Naive B cell (primary cell): Measurements from ENCODE around the gene ULK4. TPM values are rescaled to one million over a fixed set of nuclear protein-coding genes. Genes with fewer than 3 reads are reported as not detected.

Experiments
- ATAC-seq, 2 donors: fragments of 150-1000 bp; cut with Tn5 transposase; 2 replicates each; pipeline ENCODE4 v1.10.0; 2021; ENCODE audit warnings: low read depth in 2 of 2, mild to moderate bottlenecking in 2 of 2, moderate library complexity in 2 of 2
- DNase-seq: peaks from one replicate; pipeline ENCODE4 v3.0.0; 2022
- H3K27ac Mint-ChIP-seq, 6 donors: one replicate each; pipeline ENCODE4 v1.8.0; 2020 to 2022; ENCODE audit warnings: mild to moderate bottlenecking in 6 of 6, mixed read lengths in 6 of 6, moderate library complexity in 5 of 6, inconsistent platforms in 2 of 6
- H3K27me3 Mint-ChIP-seq, 3 donors: one replicate each; pipeline ENCODE4 v1.8.0; 2021 to 2022; ENCODE audit warnings: mixed read lengths in 3 of 3, mild to moderate bottlenecking in 1 of 3
- H3K36me3 Mint-ChIP-seq, 2 donors: one replicate each; pipeline ENCODE4 v1.8.0; 2020 to 2022; ENCODE audit warnings: mixed read lengths in 2 of 2, inconsistent platforms in 1 of 2, mild to moderate bottlenecking in 1 of 2
- H3K4me1 Mint-ChIP-seq, 3 donors: one replicate each; pipeline ENCODE4 v1.8.0; 2020 to 2022; ENCODE audit warnings: mixed read lengths in 3 of 3, inconsistent platforms in 1 of 3, mild to moderate bottlenecking in 1 of 3, moderate library complexity in 1 of 3
- H3K4me3 Mint-ChIP-seq, 8 donors: one replicate each; pipeline ENCODE4 v1.8.0; 2020 to 2022; ENCODE audit warnings: mild to moderate bottlenecking in 8 of 8, mixed read lengths in 8 of 8, moderate library complexity in 8 of 8, inconsistent platforms in 2 of 8
- H3K9me3 Mint-ChIP-seq, 7 donors: one replicate each; pipeline ENCODE4 v1.8.0; 2020 to 2022; ENCODE audit warnings: mixed read lengths in 7 of 7, mild to moderate bottlenecking in 5 of 7, inconsistent platforms in 2 of 7, moderate library complexity in 1 of 7
- polyA plus RNA-seq, 6 donors: library from polyadenylated mRNA; unstranded; fragments of 300-500 nt; fragmentation: Illumina TruSeq; gene quantifications; one replicate each; pipeline ENCODE4 v1.2.3, GENCODE V29; 2021; ENCODE audit warnings: low read depth in 6 of 6

The ULK4 gene
- polyA plus RNA-seq, 6 donors from 2014 or later: 5.5 to 20.8 (median 10.3) TPM

DNA sequence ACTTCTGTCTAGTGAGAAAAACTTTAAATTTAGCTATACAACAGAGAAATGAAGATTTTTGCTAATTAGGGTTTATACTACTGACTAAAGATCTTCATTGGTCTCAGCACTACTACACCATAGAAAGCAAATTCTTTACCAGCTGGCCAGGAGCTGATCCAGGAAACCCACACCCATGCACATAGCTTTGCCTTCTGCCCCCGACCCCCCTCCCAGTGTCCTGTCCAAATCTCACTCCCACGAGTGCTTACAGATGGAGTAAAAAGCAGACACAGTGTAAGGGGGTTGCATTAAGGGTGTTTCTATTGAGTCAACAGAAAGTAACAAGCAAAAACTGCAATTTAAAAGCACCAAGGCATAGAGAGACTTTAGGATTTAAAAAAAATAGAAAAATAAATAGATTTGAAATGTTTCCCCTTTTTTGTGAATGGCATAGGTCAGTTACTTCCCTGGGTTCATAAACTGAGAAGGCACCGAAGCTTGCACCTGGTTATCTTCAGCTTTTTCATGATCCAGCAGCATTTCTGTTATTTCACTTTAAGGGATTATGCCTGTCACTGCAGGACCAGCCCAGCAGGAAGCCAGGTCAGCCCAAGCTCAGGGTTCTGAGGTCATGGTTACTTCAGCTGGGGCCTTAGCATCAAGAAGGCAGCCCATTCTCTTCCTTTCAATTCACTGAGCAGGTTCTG lies 638.3 kb downstream of the ULK4 start:
- H3K4me1 Mint-ChIP-seq: no peaks in the 10 kb centered on the region
- H3K9me3 Mint-ChIP-seq: no peaks in the 10 kb centered on the region
- peak overlapping the region in 1 of 6 donors; percentile 46 for H3K27ac Mint-ChIP-seq

DNA sequence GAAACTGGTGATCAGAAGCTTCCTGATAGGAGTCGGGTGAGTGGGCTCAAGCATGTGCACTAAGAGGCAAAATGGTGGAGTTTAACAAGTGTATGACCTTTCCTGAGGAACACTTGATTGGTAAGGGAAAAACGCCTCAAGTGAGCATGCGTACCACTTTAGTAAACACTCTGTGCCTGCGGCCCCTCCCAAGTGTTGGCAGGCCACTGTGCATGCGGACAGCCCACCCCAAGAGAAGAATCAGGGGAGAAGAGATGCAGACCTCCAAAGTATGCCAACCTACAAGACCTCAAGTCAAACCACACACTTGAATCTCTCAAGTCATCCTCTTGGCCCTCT lies 640.3 kb downstream of the ULK4 start:
- DNase-seq (no peak), ATAC-seq (no peak)
- no peaks in the 10 kb centered on the region for H3K36me3 Mint-ChIP-seq
- no peaks in the 10 kb centered on the region for H3K4me1 Mint-ChIP-seq
- H3K27me3 Mint-ChIP-seq: no peaks in the 10 kb centered on the region
- peaks cover 0 to 2% (median 0%) of the 10 kb centered on the region in 7 donors for H3K9me3 Mint-ChIP-seq
- H3K27ac Mint-ChIP-seq: no peak overlapping the region
- H3K4me3 Mint-ChIP-seq: no peak overlapping the region

More for the DNA sequence above, 638.3 kb downstream of the ULK4 start:
- H3K36me3 Mint-ChIP-seq: no peaks in the 10 kb centered on the region
- no peak for DNase-seq
- H3K27me3 Mint-ChIP-seq: no peaks in the 10 kb centered on the region
- ATAC-seq: no peak
- H3K4me3 Mint-ChIP-seq: no peak overlapping the region

DNA sequence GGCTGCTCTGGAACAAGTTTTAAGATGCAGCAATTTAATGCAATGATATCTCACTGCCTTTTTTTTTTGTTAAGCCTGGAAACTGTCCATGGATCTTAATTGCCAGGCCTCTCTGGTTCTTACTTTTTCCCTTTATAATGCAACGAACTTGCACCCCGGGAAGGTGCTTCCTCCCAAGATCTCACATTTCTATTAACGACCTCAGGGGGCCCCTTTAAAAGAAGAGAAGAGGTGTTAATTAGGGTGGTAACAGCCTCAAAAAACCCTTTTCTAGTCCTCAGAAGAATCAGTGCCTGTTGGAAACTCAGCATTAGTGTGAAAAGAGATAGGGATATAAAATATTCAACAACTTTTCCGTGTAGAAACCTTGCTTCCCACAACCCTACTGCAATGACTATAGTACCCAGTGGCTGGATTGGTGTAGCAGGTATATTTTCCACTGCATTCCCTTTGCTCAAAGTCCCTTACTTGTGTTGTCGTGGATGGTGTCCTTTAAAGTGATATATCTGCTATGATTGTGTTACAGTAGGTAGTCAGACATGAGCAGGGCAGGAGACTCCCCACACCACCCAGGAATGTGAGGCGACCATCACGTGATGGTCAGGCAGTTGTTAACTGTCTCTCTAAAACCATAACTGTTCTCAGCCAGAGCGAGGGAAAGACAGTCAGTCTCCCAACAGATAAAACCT lies 640.8 kb downstream of the ULK4 start:
- Mint-ChIP-seq H3K4me1 (no peaks in the 10 kb centered on the region), H3K36me3 (no peaks in the 10 kb centered on the region), H3K4me3 (no peak overlapping the region), H3K9me3 (peaks cover 0 to 2% (median 0%) of the 10 kb centered on the region in 7 donors), H3K27me3 (no peaks in the 10 kb centered on the region), H3K27ac (no peak overlapping the region)
- ATAC-seq (no peak), DNase-seq (no peak)

DNA sequence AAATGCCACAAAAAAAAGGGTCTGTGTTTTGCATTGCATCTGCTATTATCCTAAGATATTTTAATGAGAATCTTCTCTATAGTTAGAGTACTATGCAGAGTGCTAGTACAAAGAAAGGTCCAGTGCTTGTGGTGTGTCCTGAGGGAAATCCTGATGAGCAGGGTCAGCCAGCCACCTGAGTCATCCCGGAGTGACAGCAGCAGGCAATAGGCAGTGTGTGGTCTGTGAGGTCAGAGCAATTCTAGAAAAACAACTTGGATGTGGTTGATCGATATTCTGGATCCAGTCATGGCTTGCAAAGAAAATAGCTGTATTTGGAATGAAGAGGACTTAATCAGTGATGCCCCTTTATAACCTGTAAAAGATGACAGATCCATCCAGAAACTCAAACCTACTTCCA lies 643.4 kb downstream of the ULK4 start:
- H3K4me3 Mint-ChIP-seq: no peak overlapping the region
- DNase-seq (no peak), ATAC-seq (no peak)
- no peaks in the 10 kb centered on the region for H3K27me3 Mint-ChIP-seq
- H3K4me1 Mint-ChIP-seq: no peaks in the 10 kb centered on the region
- peaks cover 0 to 2% (median 0%) of the 10 kb centered on the region in 7 donors for H3K9me3 Mint-ChIP-seq
- no peak overlapping the region for H3K27ac Mint-ChIP-seq
- no peaks in the 10 kb centered on the region for H3K36me3 Mint-ChIP-seq

DNA sequence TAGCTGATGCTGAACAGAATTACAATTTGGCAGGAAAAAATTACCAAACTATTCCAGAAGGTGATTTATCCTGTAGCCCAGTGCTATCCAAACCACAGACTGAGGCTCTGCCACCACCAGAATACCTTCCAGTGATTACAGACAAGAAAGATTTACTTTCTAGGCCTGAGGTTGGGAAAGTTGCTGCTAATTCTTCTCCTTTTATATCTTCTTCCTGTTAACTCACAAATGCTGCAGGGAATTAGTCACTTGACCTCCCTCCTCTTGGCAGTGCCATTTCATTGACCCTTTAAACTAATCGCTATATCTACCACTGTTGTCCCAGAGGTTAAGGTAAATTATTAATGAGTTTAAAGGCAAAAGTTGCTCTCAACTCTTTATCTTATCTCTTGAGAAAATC lies 644.2 kb downstream of the ULK4 start:
- DNase-seq (no peak), ATAC-seq (no peak)
- H3K4me3 Mint-ChIP-seq: no peak overlapping the region
- no peaks in the 10 kb centered on the region for H3K36me3 Mint-ChIP-seq
- no peaks in the 10 kb centered on the region for H3K27me3 Mint-ChIP-seq
- no peak overlapping the region for H3K27ac Mint-ChIP-seq
- H3K9me3 Mint-ChIP-seq: peaks cover 0 to 2% (median 0%) of the 10 kb centered on the region in 7 donors
- H3K4me1 Mint-ChIP-seq: no peaks in the 10 kb centered on the region

DNA sequence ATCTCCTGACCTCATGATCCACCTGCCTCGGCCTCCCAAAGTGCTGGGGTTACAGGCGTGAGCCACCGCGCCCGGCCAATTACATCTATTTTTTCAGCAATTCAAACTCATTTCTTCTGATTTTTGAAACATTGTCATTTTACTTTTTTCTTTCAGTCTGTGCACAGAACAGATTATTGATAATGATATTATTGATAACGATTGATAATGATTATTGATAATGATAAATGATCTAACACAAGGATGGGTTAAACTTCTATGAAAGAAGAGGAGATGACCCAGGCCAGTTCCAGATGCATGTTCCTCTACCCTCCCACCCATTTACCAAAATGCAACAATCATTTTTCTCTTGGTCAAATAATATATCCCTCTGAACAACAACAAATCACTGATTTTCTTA lies 644.6 kb downstream of the ULK4 start:
- no peaks in the 10 kb centered on the region for H3K36me3 Mint-ChIP-seq
- H3K4me1 Mint-ChIP-seq: no peaks in the 10 kb centered on the region
- DNase-seq (no peak), ATAC-seq (no peak)
- peak overlapping the region in 1 of 6 donors; percentile 47 for H3K27ac Mint-ChIP-seq
- H3K4me3 Mint-ChIP-seq: peak overlapping the region in 1 of 8 donors; percentile 29
- peaks cover 0 to 2% (median 0%) of the 10 kb centered on the region in 7 donors for H3K9me3 Mint-ChIP-seq
- H3K27me3 Mint-ChIP-seq: no peaks in the 10 kb centered on the region

DNA sequence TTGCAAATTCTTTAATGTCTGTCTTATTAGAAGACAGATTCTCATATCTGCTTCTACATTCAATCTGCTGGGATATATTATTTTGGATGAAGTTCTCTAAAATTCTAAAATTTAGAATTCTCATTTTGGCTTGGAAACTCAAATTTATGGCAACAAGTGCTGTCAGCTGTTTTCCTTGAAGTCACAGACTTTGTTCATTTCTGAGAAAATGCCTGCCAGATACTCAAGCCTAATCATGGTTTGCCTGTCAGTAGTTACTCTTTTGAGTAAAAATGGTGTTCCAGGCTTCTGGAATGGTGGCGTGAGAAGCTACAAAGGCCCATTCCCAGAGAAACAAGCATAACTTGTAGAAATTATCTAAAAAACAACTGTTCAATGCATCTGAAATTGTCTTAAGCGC lies 646.8 kb downstream of the ULK4 start:
- Mint-ChIP-seq H3K4me3 (no peak overlapping the region), H3K4me1 (no peaks in the 10 kb centered on the region), H3K27me3 (no peaks in the 10 kb centered on the region), H3K36me3 (no peaks in the 10 kb centered on the region), H3K9me3 (peaks cover 0 to 2% (median 0%) of the 10 kb centered on the region in 7 donors), H3K27ac (no peak overlapping the region)
- ATAC-seq: no peak
- no peak for DNase-seq

DNA sequence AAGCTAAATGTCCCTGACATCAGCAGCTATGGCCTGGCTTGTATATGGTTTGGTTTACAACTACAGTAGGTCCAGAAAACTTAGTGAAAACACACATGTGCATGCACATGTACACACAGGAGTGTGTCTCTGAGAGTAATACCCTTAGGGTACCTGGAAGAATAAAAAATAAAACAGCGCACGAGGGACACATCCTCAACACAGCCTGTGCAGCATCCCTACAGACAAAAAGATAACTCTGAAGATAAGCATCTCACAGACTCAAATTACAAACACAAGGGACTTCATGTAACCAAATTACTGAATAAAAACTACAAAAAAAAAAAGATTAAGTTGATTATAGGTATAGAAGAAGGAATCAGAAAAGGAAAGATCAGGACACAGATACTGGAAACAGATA lies 653.8 kb downstream of the ULK4 start:
- Mint-ChIP-seq H3K4me1 (no peaks in the 10 kb centered on the region), H3K9me3 (no peaks in the 10 kb centered on the region), H3K27ac (no peak overlapping the region), H3K4me3 (no peak overlapping the region), H3K27me3 (no peaks in the 10 kb centered on the region), H3K36me3 (peaks cover 0 to 8% of the 10 kb centered on the region in 2 donors)
- no peak for ATAC-seq
- DNase-seq: no peak

DNA sequence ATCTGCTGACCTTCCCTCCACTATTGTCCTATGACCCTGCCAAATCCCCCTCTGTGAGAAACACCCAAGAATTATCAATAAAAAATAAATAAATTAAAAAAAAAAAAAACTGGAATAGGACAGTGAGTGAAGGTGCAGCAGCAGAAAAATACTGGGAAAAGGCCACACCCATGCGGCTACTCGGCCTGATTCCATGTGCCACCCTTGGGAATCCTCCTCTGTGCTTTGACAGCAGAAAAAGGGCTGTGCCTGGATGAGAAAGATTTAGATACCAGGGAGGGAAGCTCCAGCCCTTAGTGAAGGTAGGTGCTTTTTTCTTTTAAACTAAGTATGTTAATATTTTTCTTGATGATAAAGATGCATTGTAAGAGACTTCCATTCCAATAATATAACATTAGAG lies 654.8 kb downstream of the ULK4 start:
- ATAC-seq: no peak
- Mint-ChIP-seq H3K4me3 (no peak overlapping the region), H3K27ac (no peak overlapping the region), H3K36me3 (peaks cover 0 to 8% of the 10 kb centered on the region in 2 donors), H3K4me1 (no peaks in the 10 kb centered on the region), H3K9me3 (no peaks in the 10 kb centered on the region), H3K27me3 (no peaks in the 10 kb centered on the region)
- no peak for DNase-seq

DNA sequence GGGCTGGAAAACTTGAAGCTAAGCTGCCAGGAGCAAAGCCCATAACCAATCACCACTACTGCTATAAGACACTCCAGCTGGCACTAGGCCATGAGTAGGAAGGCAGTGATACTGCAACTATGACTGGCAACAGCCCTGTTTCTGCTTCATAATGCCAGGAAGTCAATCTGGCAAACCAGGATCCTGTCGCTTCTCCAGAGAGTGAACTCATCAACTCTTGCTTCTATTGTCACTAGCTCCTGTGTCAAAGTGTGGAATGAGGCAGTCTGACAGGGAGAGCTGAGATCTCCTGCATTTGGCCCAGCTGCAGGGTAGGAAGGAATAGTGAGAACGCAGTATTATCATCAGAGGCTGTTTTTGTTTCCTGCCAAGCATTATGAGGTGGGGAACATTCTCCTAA lies 657.3 kb downstream of the ULK4 start:
- ATAC-seq (no peak), DNase-seq (no peak)
- Mint-ChIP-seq H3K4me3 (no peak overlapping the region), H3K27ac (no peak overlapping the region), H3K27me3 (no peaks in the 10 kb centered on the region), H3K4me1 (no peaks in the 10 kb centered on the region), H3K9me3 (no peaks in the 10 kb centered on the region), H3K36me3 (peaks cover 0 to 8% of the 10 kb centered on the region in 2 donors)

DNA sequence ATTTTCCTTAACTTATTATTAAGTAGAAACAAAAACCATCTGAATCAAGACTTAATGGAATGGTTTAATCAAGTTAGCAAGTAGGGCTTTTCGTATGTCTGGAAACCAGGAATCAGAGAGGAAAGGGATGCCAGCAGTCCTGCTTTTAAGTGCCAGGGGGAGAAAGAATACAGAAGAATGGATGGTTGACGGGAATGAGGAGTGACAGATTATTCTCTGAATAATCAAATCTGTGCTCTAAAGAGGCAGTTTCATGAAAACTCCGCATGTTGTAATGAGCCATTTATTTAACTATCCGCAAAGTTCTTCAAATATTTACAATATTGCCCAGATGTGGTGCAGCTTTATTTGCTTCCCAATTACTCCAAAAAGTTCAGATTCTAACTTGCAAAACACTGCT lies 659.6 kb downstream of the ULK4 start:
- Mint-ChIP-seq H3K9me3 (no peaks in the 10 kb centered on the region), H3K36me3 (peaks cover 0 to 8% of the 10 kb centered on the region in 2 donors), H3K4me1 (no peaks in the 10 kb centered on the region), H3K4me3 (no peak overlapping the region), H3K27me3 (no peaks in the 10 kb centered on the region), H3K27ac (no peak overlapping the region)
- ATAC-seq (no peak), DNase-seq (no peak)

DNA sequence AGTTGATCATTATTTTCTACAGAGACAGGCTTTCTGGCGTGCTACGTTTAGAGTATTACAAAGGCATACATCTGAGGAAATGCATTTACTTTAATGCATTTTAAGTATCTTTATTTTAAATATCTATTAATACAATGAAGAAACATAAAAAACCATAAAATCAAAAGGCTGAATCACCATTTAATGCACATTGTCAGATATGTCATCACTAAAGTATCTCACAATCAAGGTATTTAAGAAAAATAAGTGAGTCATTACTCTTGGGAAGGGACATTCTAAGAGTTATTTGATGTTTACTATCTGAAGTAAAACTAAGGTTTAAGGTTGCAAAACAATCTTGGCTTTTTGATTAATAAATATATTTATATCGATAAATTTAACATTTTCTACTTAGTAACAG lies 660.4 kb downstream of the ULK4 start:
- Mint-ChIP-seq H3K36me3 (peaks cover 0 to 8% of the 10 kb centered on the region in 2 donors), H3K4me1 (peaks cover 0 to 2% (median 0%) of the 10 kb centered on the region in 3 donors), H3K9me3 (no peaks in the 10 kb centered on the region), H3K27ac (no peak overlapping the region), H3K4me3 (no peak overlapping the region), H3K27me3 (no peaks in the 10 kb centered on the region)
- ATAC-seq (no peak), DNase-seq (no peak)

DNA sequence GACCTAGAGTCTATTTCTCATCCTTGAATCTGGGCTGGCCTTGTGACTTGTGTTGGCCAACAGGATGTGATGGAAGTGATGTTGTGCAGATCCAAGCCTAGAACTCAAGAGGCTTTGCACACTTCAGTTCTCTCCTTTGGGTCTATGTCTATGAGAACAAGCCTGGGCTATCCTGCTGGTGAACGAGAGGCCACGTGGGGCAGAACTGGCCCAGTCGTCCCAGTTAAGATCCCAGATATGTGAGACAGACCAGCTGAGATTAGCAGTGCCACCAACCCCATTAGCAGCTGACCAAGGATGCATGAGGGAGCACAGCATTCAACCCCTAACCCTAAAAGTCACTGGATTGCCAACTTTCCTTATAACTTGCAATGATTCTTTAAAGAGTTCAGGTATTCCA lies 662.9 kb downstream of the ULK4 start:
- Mint-ChIP-seq H3K4me1 (peaks cover 0 to 2% (median 0%) of the 10 kb centered on the region in 3 donors), H3K4me3 (no peak overlapping the region), H3K9me3 (no peaks in the 10 kb centered on the region), H3K27ac (no peak overlapping the region), H3K27me3 (no peaks in the 10 kb centered on the region), H3K36me3 (no peaks in the 10 kb centered on the region)
- no peak for DNase-seq
- ATAC-seq: no peak

DNA sequence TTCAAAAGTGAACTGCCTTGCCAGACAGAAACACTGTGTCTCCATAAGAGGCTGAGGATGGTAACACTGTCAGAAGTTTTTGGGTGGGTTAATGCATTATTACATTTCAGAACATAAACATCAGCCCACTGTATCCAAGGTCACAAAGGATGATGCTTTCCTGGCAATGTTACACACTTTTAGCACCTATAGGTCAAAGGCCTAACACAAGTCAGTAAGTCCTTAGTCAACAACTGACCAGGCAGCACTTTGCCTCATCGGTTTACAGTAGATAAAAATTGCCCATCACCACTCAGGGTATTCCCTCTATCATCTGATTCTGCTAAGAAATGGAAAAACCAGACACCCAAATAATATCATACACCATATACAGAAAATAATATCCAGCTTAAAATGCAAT lies 664.2 kb downstream of the ULK4 start:
- no peak for DNase-seq
- H3K27me3 Mint-ChIP-seq: no peaks in the 10 kb centered on the region
- no peak overlapping the region for H3K27ac Mint-ChIP-seq
- peaks cover 0 to 2% (median 0%) of the 10 kb centered on the region in 3 donors for H3K4me1 Mint-ChIP-seq
- H3K4me3 Mint-ChIP-seq: no peak overlapping the region
- H3K9me3 Mint-ChIP-seq: no peaks in the 10 kb centered on the region
- no peak for ATAC-seq
- no peaks in the 10 kb centered on the region for H3K36me3 Mint-ChIP-seq
